ENCODE results near the gene TMEM126A. TPM values are rescaled to one million over a fixed set of nuclear protein-coding genes. Genes with fewer than 3 reads are reported as not detected.

TMEM126A gene
- total and polyA plus RNA-seq, 7 donors: 32.4 to 107 (median 51.5) TPM

DNA sequence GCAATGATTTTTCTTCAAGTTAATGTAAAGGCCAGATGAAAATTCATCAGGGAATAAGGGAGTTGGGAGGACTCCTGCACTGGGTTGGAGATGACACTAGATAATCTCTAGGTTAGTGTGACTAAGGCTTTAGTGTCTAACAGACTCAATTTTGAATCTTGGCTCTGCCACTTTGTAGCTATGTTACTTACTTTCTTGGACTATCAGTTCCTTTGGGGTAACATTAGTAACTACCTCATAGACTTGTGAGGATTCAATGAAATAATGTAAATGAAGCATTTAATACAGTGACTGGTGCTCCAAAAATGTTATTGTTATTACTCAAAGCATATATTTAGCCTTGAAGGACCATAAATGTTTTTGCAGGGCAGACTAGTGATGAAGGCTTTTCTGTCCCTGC is 47.8 kb downstream of the TMEM126A start:
- Histone ChIP-seq H3K27ac (no peak overlapping the region), H3K36me3 (ENCODE audit: insufficient read depth in 1 of 2, low read depth in 1 of 2) (peaks cover 0 to 10% of the 10 kb centered on the region in 2 donors), H3K27me3 (ENCODE audit: insufficient read depth in 3 of 3, low read length in 2 of 3) (no peaks in the 10 kb centered on the region), H3K9me3 (no peaks in the 10 kb centered on the region), H3K4me1 (no peaks in the 10 kb centered on the region), H3K4me3 (no peak overlapping the region)
- TF ChIP-seq, protein P1, sequence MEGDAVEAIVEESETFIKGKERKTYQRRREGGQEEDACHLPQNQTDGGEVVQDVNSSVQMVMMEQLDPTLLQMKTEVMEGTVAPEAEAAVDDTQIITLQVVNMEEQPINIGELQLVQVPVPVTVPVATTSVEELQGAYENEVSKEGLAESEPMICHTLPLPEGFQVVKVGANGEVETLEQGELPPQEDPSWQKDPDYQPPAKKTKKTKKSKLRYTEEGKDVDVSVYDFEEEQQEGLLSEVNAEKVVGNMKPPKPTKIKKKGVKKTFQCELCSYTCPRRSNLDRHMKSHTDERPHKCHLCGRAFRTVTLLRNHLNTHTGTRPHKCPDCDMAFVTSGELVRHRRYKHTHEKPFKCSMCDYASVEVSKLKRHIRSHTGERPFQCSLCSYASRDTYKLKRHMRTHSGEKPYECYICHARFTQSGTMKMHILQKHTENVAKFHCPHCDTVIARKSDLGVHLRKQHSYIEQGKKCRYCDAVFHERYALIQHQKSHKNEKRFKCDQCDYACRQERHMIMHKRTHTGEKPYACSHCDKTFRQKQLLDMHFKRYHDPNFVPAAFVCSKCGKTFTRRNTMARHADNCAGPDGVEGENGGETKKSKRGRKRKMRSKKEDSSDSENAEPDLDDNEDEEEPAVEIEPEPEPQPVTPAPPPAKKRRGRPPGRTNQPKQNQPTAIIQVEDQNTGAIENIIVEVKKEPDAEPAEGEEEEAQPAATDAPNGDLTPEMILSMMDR (IDR thresholded peaks at IDR 0.05): no peak
- ATAC-seq (no peak), DNase-seq (no peak)
- intact Hi-C loops (cut with DNase I): no loop called here

DNA sequence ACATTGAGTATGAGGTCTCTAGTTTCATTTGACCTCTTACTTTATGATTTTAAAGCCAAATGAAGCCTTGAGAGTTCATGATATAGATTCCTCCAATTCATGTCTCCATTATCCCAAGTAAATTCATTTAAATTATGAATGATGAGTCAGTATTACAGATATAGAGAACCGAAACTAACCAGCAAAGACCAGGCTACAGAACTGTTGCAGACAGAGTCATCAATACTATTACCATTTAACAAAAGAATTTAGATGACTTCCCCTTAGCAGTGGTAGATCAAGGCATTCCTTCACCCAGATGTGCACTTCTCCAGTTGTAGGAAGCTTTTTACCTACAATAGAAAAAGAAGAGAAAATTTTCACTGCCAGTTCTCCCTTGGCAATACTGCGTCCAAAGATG is 50.0 kb downstream of the TMEM126A start:
- Histone ChIP-seq H3K27ac (no peak overlapping the region), H3K4me1 (no peaks in the 10 kb centered on the region), H3K4me3 (no peak overlapping the region), H3K36me3 (ENCODE audit: insufficient read depth in 1 of 2, low read depth in 1 of 2) (peaks cover 0 to 10% of the 10 kb centered on the region in 2 donors), H3K27me3 (ENCODE audit: insufficient read depth in 3 of 3, low read length in 2 of 3) (no peaks in the 10 kb centered on the region), H3K9me3 (no peaks in the 10 kb centered on the region)
- WGBS, 3 donors: 78 to 89% (median 86%) methylated on average over 2 of the region's 2 CpGs
- TF ChIP-seq, protein P1 (IDR thresholded peaks at IDR 0.05): no peak
- no peak for ATAC-seq
- DNase-seq: no peak
- intact Hi-C loops (cut with DNase I): no loop called here

DNA sequence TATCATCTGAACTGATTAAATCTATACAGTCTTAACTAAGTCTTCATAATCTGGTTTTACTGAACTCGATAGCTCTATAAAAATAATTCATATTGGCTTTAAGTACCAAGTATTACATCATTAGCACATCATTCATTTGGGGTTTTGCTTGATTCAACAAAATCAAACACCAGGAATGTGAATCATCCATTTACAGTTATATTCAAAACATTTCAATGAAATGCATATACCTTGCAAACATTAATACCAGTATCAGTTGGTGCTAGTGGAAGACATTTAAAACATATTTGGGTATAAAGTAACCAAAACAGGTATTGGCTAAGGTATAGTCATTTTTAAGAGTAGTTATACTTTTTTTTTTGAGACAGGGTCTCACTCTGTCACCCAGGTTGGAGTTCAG is 50.4 kb downstream of the TMEM126A start:
- Histone ChIP-seq H3K4me3 (no peak overlapping the region), H3K27ac (no peak overlapping the region), H3K4me1 (no peaks in the 10 kb centered on the region), H3K36me3 (ENCODE audit: insufficient read depth in 1 of 2, low read depth in 1 of 2) (peaks cover 0 to 10% of the 10 kb centered on the region in 2 donors), H3K9me3 (no peaks in the 10 kb centered on the region), H3K27me3 (ENCODE audit: insufficient read depth in 3 of 3, low read length in 2 of 3) (no peaks in the 10 kb centered on the region)
- 79 to 84% (median 84%) methylated on average over 1 of the region's 1 CpG for WGBS, 3 donors
- ATAC-seq (no peak), DNase-seq (no peak)
- TF ChIP-seq, protein P1 (IDR thresholded peaks at IDR 0.05): no peak
- intact Hi-C loops (cut with DNase I): no loop called here

DNA sequence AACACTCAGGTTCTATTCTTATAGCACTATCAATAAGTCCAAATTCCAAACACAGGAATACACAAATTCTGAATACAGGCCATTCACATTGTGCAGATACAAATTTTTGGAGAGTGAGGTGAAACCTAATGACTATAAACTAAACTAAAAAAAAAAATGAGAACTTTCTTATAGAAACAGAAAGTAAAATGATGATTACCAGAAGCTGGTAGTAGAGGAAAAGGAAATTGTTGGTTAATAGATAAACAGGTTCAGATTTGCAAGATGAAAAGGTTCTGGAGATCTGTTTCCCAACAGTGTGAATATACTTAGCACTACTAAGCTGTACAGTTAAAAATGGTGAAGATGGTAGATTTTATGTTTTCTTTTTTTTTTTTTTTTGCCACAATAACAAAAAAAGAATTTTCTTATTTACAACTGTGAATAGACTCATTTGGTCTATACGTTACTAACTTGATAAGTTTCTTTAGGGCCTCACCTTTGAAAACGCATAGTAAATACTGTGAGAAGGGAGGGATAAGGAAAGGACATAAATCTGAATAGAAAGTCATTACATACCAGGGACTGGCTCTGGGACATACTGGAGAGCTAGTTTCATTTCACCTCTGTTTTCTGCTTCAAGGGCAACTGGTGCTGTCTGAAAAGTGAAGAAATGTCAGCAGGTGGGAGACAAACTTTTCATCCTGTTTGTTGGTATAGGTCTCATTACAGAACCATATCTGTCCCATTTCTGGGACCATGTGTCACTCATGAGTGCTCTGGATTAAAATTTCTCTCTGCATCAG is 52.4 kb downstream of the TMEM126A start:
- Histone ChIP-seq H3K36me3 (ENCODE audit: insufficient read depth in 1 of 2, low read depth in 1 of 2) (peaks cover 0 to 10% of the 10 kb centered on the region in 2 donors), H3K4me3 (no peak overlapping the region), H3K4me1 (no peaks in the 10 kb centered on the region), H3K27ac (no peak overlapping the region), H3K27me3 (ENCODE audit: insufficient read depth in 3 of 3, low read length in 2 of 3) (no peaks in the 10 kb centered on the region), H3K9me3 (no peaks in the 10 kb centered on the region)
- no peak for ATAC-seq
- TF ChIP-seq, protein P1 (IDR thresholded peaks at IDR 0.05): no peak
- WGBS, 3 donors: 75 to 83% (median 81%) methylated on average over 2 of the region's 2 CpGs
- no peak for DNase-seq
- intact Hi-C loops (cut with DNase I): no loop called here

DNA sequence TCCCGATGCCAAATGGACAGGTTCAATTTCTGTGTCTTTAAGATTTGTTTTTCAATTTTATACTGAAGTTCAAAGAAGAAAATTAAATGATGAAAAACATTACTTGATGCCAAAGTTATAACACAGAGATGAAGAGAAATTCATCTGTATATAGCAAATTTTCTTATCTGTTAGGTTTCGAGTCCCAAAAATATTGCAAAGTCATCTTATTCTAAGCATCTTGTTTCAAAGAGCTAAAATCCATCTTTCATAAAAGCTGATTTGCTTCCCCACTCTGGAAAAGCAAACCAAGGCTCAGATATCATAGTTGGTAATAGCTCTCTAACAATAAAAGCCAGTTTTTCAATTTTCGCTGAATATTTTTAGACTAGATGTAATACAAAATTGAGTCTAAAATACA is 57.2 kb downstream of the TMEM126A start:
- intact Hi-C loops (cut with DNase I): no loop called here
- no peaks in the 10 kb centered on the region for H3K27me3 ChIP-seq (ENCODE audit: insufficient read depth in 3 of 3, low read length in 2 of 3)
- TF ChIP-seq, protein P1 (IDR thresholded peaks at IDR 0.05): no peak
- H3K4me1 ChIP-seq: peaks cover 4% of the 10 kb centered on the region
- ATAC-seq: no peak
- WGBS, 3 donors: 93 to 96% (median 94%) methylated on average over 3 of the region's 3 CpGs
- no peaks in the 10 kb centered on the region for H3K9me3 ChIP-seq
- no peak overlapping the region for H3K4me3 ChIP-seq
- H3K27ac ChIP-seq: no peak overlapping the region
- H3K36me3 ChIP-seq (ENCODE audit: insufficient read depth in 1 of 2, low read depth in 1 of 2): no peaks in the 10 kb centered on the region
- DNase-seq: no peak

Data from psoas muscle (tissue), 8 donors.